Measurements from ENCODE around the gene TUBA4A.
"Not testable (repeated sequence)": the region's sequence is repeated elsewhere in the genome, so short reads cannot be mapped to it uniquely, and the experiment has no call there.

The TUBA4A gene

GRCh38 chr2:219205165-219205538, 48.6 kb downstream of the TUBA4A start:
- TF ChIP-seq, protein P1, sequence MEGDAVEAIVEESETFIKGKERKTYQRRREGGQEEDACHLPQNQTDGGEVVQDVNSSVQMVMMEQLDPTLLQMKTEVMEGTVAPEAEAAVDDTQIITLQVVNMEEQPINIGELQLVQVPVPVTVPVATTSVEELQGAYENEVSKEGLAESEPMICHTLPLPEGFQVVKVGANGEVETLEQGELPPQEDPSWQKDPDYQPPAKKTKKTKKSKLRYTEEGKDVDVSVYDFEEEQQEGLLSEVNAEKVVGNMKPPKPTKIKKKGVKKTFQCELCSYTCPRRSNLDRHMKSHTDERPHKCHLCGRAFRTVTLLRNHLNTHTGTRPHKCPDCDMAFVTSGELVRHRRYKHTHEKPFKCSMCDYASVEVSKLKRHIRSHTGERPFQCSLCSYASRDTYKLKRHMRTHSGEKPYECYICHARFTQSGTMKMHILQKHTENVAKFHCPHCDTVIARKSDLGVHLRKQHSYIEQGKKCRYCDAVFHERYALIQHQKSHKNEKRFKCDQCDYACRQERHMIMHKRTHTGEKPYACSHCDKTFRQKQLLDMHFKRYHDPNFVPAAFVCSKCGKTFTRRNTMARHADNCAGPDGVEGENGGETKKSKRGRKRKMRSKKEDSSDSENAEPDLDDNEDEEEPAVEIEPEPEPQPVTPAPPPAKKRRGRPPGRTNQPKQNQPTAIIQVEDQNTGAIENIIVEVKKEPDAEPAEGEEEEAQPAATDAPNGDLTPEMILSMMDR (conservative IDR thresholded peaks at IDR 0.05; ENCODE audit: low read depth): no peak
- CTCF ChIA-PET: interaction anchor here (0.7 kb wide), 1 partner anchor 89 kb away, joined by 4 read pairs; no protein-coding TSS in a partner anchor
- no peak overlapping the region for H3K27ac ChIP-seq
- POLR2A ChIA-PET (ENCODE audit: low non-redundant PET): no interaction called here
- DNase-seq (ENCODE audit: low spot score): no peak

DNA sequence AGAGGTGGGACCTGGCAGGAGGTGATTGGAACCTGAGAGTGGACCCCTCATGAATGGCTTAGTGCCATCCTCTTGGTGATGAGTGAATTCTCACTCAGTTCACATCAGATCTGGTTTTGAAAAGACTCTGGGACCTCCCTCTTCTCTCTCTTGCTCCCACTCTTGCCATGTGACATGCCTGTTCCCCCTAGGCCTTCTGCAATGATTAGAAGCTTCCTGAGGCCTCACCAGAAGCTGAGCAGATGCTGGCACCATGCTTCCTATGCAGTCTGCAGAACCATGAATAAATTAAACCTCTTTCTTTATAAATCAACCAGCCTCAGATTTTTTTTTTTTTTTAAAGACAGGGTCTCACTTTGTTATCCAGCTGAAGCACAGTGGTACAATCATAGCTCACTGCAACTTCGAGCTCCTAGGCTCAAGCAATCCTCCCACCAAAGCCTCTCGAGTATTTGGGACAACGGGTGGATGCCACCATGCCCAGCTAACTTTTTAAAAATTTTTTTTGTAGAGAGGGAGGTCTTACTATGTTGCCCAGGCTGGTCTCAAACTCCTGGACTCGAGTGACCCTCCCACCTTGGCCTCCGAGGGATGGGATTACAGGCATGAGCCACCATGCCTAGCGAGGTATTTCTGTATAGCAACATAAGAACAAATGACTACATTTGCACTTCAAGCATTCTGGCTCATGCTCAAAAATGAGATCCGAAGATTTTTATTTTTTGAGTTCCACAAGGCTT, 49.1 kb downstream of the TUBA4A start:
- POLR2A ChIA-PET (ENCODE audit: low non-redundant PET): no interaction called here
- H3K27ac ChIP-seq: no peak overlapping the region
- no peak for DNase-seq (ENCODE audit: low spot score)
- CTCF ChIA-PET: interaction anchor here (0.7 kb wide), 1 partner anchor 90 kb away, joined by 4 read pairs; no protein-coding TSS in a partner anchor
- TF ChIP-seq, protein P1 (conservative IDR thresholded peaks at IDR 0.05; ENCODE audit: low read depth): no peak

GRCh38 chr2:219201331-219201730, 52.4 kb downstream of the TUBA4A start:
- H3K27ac ChIP-seq; DNase-seq (ENCODE audit: low spot score); CTCF ChIA-PET; POLR2A ChIA-PET (ENCODE audit: low non-redundant PET): not testable (repeated sequence)

DNA sequence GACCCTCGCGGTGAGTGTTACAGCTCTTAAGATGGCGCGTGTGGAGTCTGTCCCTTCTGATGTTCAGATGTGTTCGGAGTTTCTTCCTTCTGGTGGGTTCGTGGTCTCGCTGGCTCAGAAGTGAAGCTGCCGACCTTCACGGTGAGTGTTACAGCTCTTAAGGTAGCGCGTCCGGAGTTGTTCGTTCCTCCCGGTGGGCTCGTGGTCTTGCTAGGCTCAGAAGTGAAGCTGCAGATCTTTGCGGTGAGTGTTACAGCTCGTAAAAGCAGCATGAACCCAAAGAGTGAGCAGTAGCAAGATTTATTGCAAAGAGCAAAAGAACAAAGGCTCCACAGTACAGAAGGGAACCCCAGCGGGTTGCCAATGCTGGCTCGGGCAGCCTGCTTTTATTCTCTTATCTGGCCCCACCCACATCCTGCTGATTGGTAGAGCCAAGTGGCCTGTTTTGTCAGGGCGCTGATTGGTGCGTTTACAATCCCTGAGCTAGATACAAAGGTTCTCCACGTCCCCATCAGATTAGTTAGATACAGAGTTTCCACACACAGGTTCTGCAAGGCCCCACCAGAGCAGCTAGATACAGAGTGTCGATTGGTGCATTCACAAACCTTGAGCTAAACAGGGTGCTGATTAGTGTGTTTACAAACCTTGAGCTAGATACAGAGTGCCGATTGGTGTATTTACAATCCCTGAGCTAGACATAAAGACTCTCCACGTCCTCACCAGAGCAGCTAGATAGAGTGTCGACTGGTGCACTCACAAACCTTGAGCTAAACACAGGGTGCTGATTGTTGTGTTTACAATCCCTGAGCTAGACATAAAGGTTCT, 53.0 kb downstream of the TUBA4A start:
- POLR2A ChIA-PET (ENCODE audit: low non-redundant PET); CTCF ChIA-PET; DNase-seq (ENCODE audit: low spot score); H3K27ac ChIP-seq: not testable (repeated sequence)
